Measurements from ENCODE around the gene CEP57. TPM values are rescaled to one million over a fixed set of nuclear protein-coding genes. Genes with fewer than 3 reads are reported as not detected.
"Not testable (repeated sequence)": the region's sequence is repeated elsewhere in the genome, so short reads cannot be mapped to it uniquely, and the experiment has no call there.

The CEP57 gene
- total RNA-seq, 1 experiment from 2014 or later = 125 TPM

DNA sequence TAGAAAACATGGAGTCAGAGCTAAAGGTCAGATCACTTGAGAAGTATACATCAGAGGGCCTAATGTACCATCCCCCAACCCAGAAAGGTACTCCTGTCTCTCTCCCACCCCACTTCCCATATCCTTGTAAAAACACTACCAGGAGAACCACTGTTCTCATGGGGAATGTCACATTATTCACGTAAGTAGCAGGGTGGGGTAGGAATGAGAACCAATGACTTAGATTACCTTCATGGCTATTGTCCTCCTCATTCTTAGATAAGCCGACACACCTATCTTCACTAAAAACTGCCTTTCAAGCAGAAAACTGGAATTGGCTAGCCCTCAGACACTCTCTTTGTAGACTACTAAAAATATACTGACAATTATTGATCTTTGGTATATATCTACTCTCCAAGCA, 63.6 kb downstream of the CEP57 start:
- POLR2A ChIA-PET = interaction anchor here (0.5 kb wide), 1 partner anchor 64 kb away, joined by 4 read pairs; the partner anchor contains the start of gene FAM76B
- TF ChIP-seq, protein P1, sequence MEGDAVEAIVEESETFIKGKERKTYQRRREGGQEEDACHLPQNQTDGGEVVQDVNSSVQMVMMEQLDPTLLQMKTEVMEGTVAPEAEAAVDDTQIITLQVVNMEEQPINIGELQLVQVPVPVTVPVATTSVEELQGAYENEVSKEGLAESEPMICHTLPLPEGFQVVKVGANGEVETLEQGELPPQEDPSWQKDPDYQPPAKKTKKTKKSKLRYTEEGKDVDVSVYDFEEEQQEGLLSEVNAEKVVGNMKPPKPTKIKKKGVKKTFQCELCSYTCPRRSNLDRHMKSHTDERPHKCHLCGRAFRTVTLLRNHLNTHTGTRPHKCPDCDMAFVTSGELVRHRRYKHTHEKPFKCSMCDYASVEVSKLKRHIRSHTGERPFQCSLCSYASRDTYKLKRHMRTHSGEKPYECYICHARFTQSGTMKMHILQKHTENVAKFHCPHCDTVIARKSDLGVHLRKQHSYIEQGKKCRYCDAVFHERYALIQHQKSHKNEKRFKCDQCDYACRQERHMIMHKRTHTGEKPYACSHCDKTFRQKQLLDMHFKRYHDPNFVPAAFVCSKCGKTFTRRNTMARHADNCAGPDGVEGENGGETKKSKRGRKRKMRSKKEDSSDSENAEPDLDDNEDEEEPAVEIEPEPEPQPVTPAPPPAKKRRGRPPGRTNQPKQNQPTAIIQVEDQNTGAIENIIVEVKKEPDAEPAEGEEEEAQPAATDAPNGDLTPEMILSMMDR (IDR thresholded peaks at IDR 0.05; ENCODE audit: insufficient read depth in 1 of 2, low read depth in 1 of 2, low read length in 1 of 2, severe bottlenecking in 1 of 2, unreplicated experiment in 1 of 2) = no peak
- H3K4me1 Mint-ChIP-seq (ENCODE audit: low read depth, unreplicated experiment) = no peaks in the 10 kb centered on the region
- no peak for DNase-seq
- H3K27ac Mint-ChIP-seq (ENCODE audit: unreplicated experiment) = no peak overlapping the region
- intact Hi-C loops (cut with micrococcal nuclease; ENCODE audit: unreplicated experiment) = no loop called here
- CTCF ChIA-PET = no interaction called here
- H3K4me3 Mint-ChIP-seq (ENCODE audit: unreplicated experiment) = no peak overlapping the region
- BruUV-seq (replicated peaks) = no TSS peak
- Histone ChIP-seq H3K36me3 (ENCODE audit: control insufficient read depth, insufficient read depth, low read length) (no peaks in the 10 kb centered on the region), H3K27me3 (replicated peaks; ENCODE audit: control insufficient read depth, insufficient read depth, low read length) (no peaks in the 10 kb centered on the region), H3K4me3 (ENCODE audit: low read depth, low read length) (no peak overlapping the region), H3K4me1 (no peaks in the 10 kb centered on the region), H3K9me3 (no peaks in the 10 kb centered on the region)
- no peaks in the 10 kb centered on the region for H3K27me3 Mint-ChIP-seq (ENCODE audit: insufficient read depth, unreplicated experiment)
- no peaks in the 10 kb centered on the region for H3K9me3 Mint-ChIP-seq (ENCODE audit: unreplicated experiment)
- peaks cover 19% of the 10 kb centered on the region for H3K36me3 Mint-ChIP-seq (ENCODE audit: insufficient read depth, unreplicated experiment)

DNA sequence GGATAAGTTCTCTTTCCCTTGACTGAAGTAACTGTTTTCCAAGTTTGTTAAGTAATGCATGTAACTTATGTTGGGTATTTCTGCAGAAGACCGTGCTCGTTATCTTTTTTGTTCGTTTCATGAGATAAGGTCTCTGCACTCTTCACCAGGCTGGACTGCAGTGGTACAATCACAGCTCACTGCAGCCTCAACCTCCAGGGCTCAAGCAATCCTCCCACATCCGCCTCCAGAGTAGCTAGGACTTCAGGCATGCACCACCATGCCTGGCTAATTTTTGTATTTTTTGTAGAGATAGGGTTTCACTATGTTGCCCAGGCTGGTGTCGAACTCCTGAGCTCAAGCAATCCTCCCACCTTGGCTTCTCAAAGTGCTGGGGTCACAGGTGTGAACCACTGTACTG, 64.1 kb downstream of the CEP57 start:
- H3K27me3 Mint-ChIP-seq (ENCODE audit: insufficient read depth, unreplicated experiment); H3K9me3 ChIP-seq; DNase-seq; H3K27me3 ChIP-seq (replicated peaks; ENCODE audit: control insufficient read depth, insufficient read depth, low read length); H3K9me3 Mint-ChIP-seq (ENCODE audit: unreplicated experiment); H3K27ac Mint-ChIP-seq (ENCODE audit: unreplicated experiment); H3K4me1 ChIP-seq; POLR2A ChIA-PET; H3K4me3 Mint-ChIP-seq (ENCODE audit: unreplicated experiment); H3K4me3 ChIP-seq (ENCODE audit: low read depth, low read length); H3K4me1 Mint-ChIP-seq (ENCODE audit: low read depth, unreplicated experiment); H3K36me3 ChIP-seq (ENCODE audit: control insufficient read depth, insufficient read depth, low read length); intact Hi-C loops (cut with micrococcal nuclease; ENCODE audit: unreplicated experiment); BruUV-seq (replicated peaks): not testable (repeated sequence)
- CTCF ChIA-PET = interaction anchor here (0.6 kb wide), 1 partner anchor 559 kb away, joined by 3 read pairs; no protein-coding TSS in a partner anchor
- peaks cover 19% of the 10 kb centered on the region for H3K36me3 Mint-ChIP-seq (ENCODE audit: insufficient read depth, unreplicated experiment)

DNA sequence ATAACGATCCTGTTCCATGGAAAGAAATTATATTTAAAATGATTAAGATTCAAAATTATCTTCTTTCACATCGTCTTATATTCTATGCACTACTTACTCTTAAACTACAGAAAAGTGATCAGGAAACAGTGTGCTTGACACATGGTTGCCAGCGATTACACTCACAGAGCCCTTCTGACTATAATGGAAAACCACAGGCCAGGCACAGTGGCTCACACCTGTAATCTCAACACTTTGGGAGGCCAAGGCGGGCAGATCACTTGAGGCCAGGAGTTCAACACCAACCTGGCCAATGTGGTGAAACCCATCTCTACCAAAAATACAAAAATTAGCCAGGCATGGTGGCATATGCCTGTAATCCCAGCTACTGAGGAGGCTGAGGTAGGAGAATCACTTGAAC, 69.7 kb downstream of the CEP57 start:
- H3K4me3 ChIP-seq (ENCODE audit: low read depth, low read length); H3K4me3 Mint-ChIP-seq (ENCODE audit: unreplicated experiment); POLR2A ChIA-PET; H3K4me1 Mint-ChIP-seq (ENCODE audit: low read depth, unreplicated experiment); H3K27me3 Mint-ChIP-seq (ENCODE audit: insufficient read depth, unreplicated experiment); H3K4me1 ChIP-seq; intact Hi-C loops (cut with micrococcal nuclease; ENCODE audit: unreplicated experiment); H3K27me3 ChIP-seq (replicated peaks; ENCODE audit: control insufficient read depth, insufficient read depth, low read length); CTCF ChIA-PET; BruUV-seq (replicated peaks); H3K36me3 ChIP-seq (ENCODE audit: control insufficient read depth, insufficient read depth, low read length); H3K9me3 ChIP-seq; H3K9me3 Mint-ChIP-seq (ENCODE audit: unreplicated experiment); H3K27ac Mint-ChIP-seq (ENCODE audit: unreplicated experiment); DNase-seq: not testable (repeated sequence)
- H3K36me3 Mint-ChIP-seq (ENCODE audit: insufficient read depth, unreplicated experiment) = peaks cover 27% of the 10 kb centered on the region

DNA sequence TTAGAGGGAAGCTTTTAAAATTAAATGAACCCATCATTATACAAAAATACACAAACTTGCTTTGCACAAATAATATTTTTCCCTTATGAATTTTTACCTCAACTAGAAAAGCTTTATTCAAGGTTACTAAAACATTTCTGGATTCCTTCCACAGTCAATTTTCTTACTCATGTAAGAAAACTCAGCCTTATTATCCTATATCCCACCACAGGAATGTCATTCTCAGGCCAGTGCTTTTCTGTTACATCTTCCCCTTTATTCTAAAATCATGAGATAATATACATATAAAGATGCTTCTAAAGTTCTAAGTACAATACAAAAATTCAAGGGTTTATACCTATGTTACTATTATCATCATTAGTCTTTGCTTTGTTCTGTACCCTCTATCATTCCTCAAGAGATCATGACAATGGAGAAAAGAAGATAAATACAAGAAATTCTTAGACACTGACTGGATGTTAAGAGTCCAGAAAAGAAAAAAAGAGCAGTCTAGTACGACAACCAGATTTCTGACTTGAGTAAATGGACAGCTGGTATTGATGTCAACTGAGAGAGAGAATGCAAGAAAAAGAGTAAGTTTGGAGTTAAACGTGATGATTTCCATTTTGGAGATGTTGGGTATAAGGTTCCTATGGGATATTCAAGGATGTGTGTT, 73.3 kb downstream of the CEP57 start:
- H3K36me3 ChIP-seq (ENCODE audit: control insufficient read depth, insufficient read depth, low read length) = no peaks in the 10 kb centered on the region
- ChIA-PET CTCF (no interaction called here), POLR2A (no interaction called here)
- H3K9me3 Mint-ChIP-seq (ENCODE audit: unreplicated experiment) = no peaks in the 10 kb centered on the region
- peaks cover 26% of the 10 kb centered on the region for H3K36me3 Mint-ChIP-seq (ENCODE audit: insufficient read depth, unreplicated experiment)
- no peaks in the 10 kb centered on the region for H3K4me1 Mint-ChIP-seq (ENCODE audit: low read depth, unreplicated experiment)
- intact Hi-C loops (cut with micrococcal nuclease; ENCODE audit: unreplicated experiment) = no loop called here
- no TSS peak for BruUV-seq (replicated peaks)
- H3K27me3 Mint-ChIP-seq (ENCODE audit: insufficient read depth, unreplicated experiment) = no peaks in the 10 kb centered on the region
- H3K9me3 ChIP-seq = no peaks in the 10 kb centered on the region
- no peaks in the 10 kb centered on the region for H3K4me1 ChIP-seq
- H3K4me3 ChIP-seq (ENCODE audit: low read depth, low read length) = no peak overlapping the region
- no peak for DNase-seq
- no peak overlapping the region for H3K4me3 Mint-ChIP-seq (ENCODE audit: unreplicated experiment)
- TF ChIP-seq, protein P1 (IDR thresholded peaks at IDR 0.05; ENCODE audit: insufficient read depth in 1 of 2, low read depth in 1 of 2, low read length in 1 of 2, severe bottlenecking in 1 of 2, unreplicated experiment in 1 of 2) = no peak
- H3K27me3 ChIP-seq (replicated peaks; ENCODE audit: control insufficient read depth, insufficient read depth, low read length) = no peaks in the 10 kb centered on the region
- no peak overlapping the region for H3K27ac Mint-ChIP-seq (ENCODE audit: unreplicated experiment)

Data from Caco-2 (cell line).